OCI-LY7 (cell line): ENCODE results near the gene KRT76. TPM values are rescaled to one million over a fixed set of nuclear protein-coding genes. Genes with fewer than 3 reads are reported as not detected.

ENCODE experiments used
- BruUV-seq: library from RNA; stranded (reverse); fragments of 400-500 nt; replicated peaks from 2 replicates; lab custom pipeline; 2021; lab: Mats Ljungman, UMichigan
- CTCF ChIA-PET: fragments of 300-600 bp; sonication (Branson Sonifier 250); formaldehyde crosslinking; loops from one replicate; lab custom pipeline; 2022; ENCODE audit warnings: antibody characterized with exemption; ENCODE audit not compliant: unreplicated experiment; lab: Charles Lee
- POLR2A ChIA-PET: fragments of 300-600 bp; sonication (Branson Sonifier 250); formaldehyde crosslinking; loops from one replicate; lab custom pipeline; 2022; ENCODE audit warnings: antibody characterized with exemption; lab: Charles Lee
- DNase-seq: peaks from one replicate; pipeline ENCODE4 v3.0.0-alpha.2; 2015; ENCODE audit warnings: low spot score
- H2AFZ ChIP-seq: fragments of 200-600 bp; sonication (generic), shearing (Covaris generic); 2 replicates; pipeline ENCODE4 v1.6.1; 2014; ENCODE audit warnings: mild to moderate bottlenecking, antibody characterized with exemption, low read length, moderate library complexity
- H3K27ac ChIP-seq: fragments of 200-600 bp; sonication (generic); 2 replicates; pipeline ENCODE4 v1.5.1; 2014; ENCODE audit warnings: mixed run types, low read depth, mild to moderate bottlenecking, moderate library complexity, low read length, inconsistent platforms; ENCODE audit not compliant: poor library complexity, severe bottlenecking
- H3K36me3 ChIP-seq: fragments of 200-600 bp; sonication (generic); 2 replicates; pipeline ENCODE4 v1.6.1; 2014; ENCODE audit warnings: mild to moderate bottlenecking, antibody characterized with exemption, low read length, moderate library complexity, mixed read lengths; ENCODE audit not compliant: insufficient read depth
- H3K4me1 ChIP-seq: fragments of 200-600 bp; sonication (generic); 2 replicates; pipeline ENCODE4 v1.5.1; 2014; ENCODE audit warnings: mild to moderate bottlenecking, low read length; ENCODE audit not compliant: insufficient read depth, poor library complexity, severe bottlenecking
- H3K4me2 ChIP-seq: fragments of 200-600 bp; sonication (generic); 2 replicates; pipeline ENCODE4 v1.6.1; 2014; ENCODE audit warnings: mild to moderate bottlenecking, low read length
- H3K4me3 ChIP-seq: fragments of 200-600 bp; sonication (generic); 2 replicates; pipeline ENCODE4 v1.5.1; 2014; ENCODE audit warnings: mild to moderate bottlenecking, low read depth, low read length; ENCODE audit not compliant: poor library complexity, severe bottlenecking
- H3K79me2 ChIP-seq: fragments of 200-600 bp; sonication (generic); 2 replicates; pipeline ENCODE4 v1.6.1; 2016; ENCODE audit warnings: low read depth, mild to moderate bottlenecking, low read length, moderate library complexity, mixed read lengths; ENCODE audit not compliant: insufficient read depth
- H3K9me2 ChIP-seq: fragments of 200-600 bp; sonication (generic); 2 replicates; pipeline ENCODE4 v1.6.1; 2016; ENCODE audit warnings: mild to moderate bottlenecking, low read length, mixed read lengths; ENCODE audit not compliant: insufficient read depth
- H3K9me3 ChIP-seq: fragments of 200-600 bp; sonication (generic); 2 replicates; pipeline ENCODE4 v1.6.1; 2014; ENCODE audit warnings: mild to moderate bottlenecking, mixed run types, low read length, mixed read lengths
- H4K20me1 ChIP-seq: fragments of 200-600 bp; sonication (generic); 2 replicates; pipeline ENCODE4 v1.6.1; 2014; ENCODE audit warnings: mild to moderate bottlenecking, antibody characterized with exemption, low read length, moderate library complexity, mixed read lengths; ENCODE audit not compliant: insufficient read depth
- CTCF ChIP-seq: fragments of 200-600 bp; sonication (generic); conservative IDR thresholded peaks from 2 replicates; pipeline ENCODE4 v1.5.1; 2014; ENCODE audit warnings: mild to moderate bottlenecking, antibody characterized with exemption, low read length, moderate library complexity, mixed read lengths
- EZH2phosphoT487 ChIP-seq: fragments of 200-600 bp; sonication (generic); IDR thresholded peaks from 2 replicates; pipeline ENCODE4 v1.6.1; 2018; ENCODE audit warnings: low read depth, borderline replicate concordance, mild to moderate bottlenecking, mixed run types, antibody characterized with exemption, low read length, moderate library complexity, mixed read lengths
- intact Hi-C: fragments of 100-400 bp; cut with micrococcal nuclease; formaldehyde crosslinking; loops from one replicate; pipeline ENCODE4 v1.10.0; 2022; ENCODE audit not compliant: unreplicated experiment
- total RNA-seq, 2 experiments: library from RNA; depleted of rRNA in 1 of 2; stranded (reverse); fragments of >200 nt in 1 of 2; shearing (Covaris generic) in 1 of 2; gene quantifications; 2 replicates each; pipeline ENCODE4 v1.2.3, GENCODE V29; 2014 to 2022

Gene KRT76
- total RNA-seq, 2 experiments from 2014 or later = not detected

- POLR2A ChIA-PET = no interaction called here
- Histone ChIP-seq H3K9me2 (no peaks in the 10 kb centered on the region), H3K79me2 (no peaks in the 10 kb centered on the region), H2AFZ (no peak overlapping the region), H3K27ac (no peak overlapping the region), H3K36me3 (no peaks in the 10 kb centered on the region), H3K9me3 (no peaks in the 10 kb centered on the region), H3K4me3 (no peak overlapping the region), H3K4me1 (no peaks in the 10 kb centered on the region), H3K4me2 (no peak overlapping the region), H4K20me1 (no peaks in the 10 kb centered on the region)
- intact Hi-C loops = no loop called here
- BruUV-seq = no TSS peak
- no peak for DNase-seq
- TF ChIP-seq EZH2phosphoT487 (no peak), CTCF (no peak)
- CTCF ChIA-PET = no interaction called here
Observed at GRCh38 chr12:52805739-52806138, 28.6 kb upstream of the KRT76 start.

- H3K4me2 ChIP-seq = no peak overlapping the region
- H3K4me1 ChIP-seq = no peaks in the 10 kb centered on the region
- BruUV-seq = no TSS peak
- H3K4me3 ChIP-seq = no peak overlapping the region
- no peak for TF ChIP-seq CTCF
- no peak for TF ChIP-seq EZH2phosphoT487
- ChIA-PET POLR2A (no interaction called here), CTCF (no interaction called here)
- no peak overlapping the region for H2AFZ ChIP-seq
- H3K27ac ChIP-seq = no peak overlapping the region
- no peaks in the 10 kb centered on the region for H3K79me2 ChIP-seq
- no peak for DNase-seq
- H3K9me3 ChIP-seq = no peaks in the 10 kb centered on the region
- H3K9me2 ChIP-seq = no peaks in the 10 kb centered on the region
- no peaks in the 10 kb centered on the region for H3K36me3 ChIP-seq
- intact Hi-C loops = no loop called here
- no peaks in the 10 kb centered on the region for H4K20me1 ChIP-seq
Observed at GRCh38 chr12:52805000-52805399, 27.9 kb upstream of the KRT76 start.

- Histone ChIP-seq H3K4me3 (no peak overlapping the region), H3K9me2 (no peaks in the 10 kb centered on the region), H3K9me3 (no peaks in the 10 kb centered on the region), H3K36me3 (no peaks in the 10 kb centered on the region), H3K4me2 (no peak overlapping the region), H3K79me2 (no peaks in the 10 kb centered on the region), H4K20me1 (no peaks in the 10 kb centered on the region), H3K4me1 (no peaks in the 10 kb centered on the region), H3K27ac (no peak overlapping the region), H2AFZ (no peak overlapping the region)
- TF ChIP-seq EZH2phosphoT487 = no peak
- no peak for TF ChIP-seq CTCF
- no peak for DNase-seq
- ChIA-PET CTCF (no interaction called here), POLR2A (interaction anchor here (1.0 kb wide), 1 partner anchor 37 kb away, joined by 3 read pairs; no protein-coding TSS in a partner anchor)
- no TSS peak for BruUV-seq
- intact Hi-C loops = no loop called here
Observed at GRCh38 chr12:52802442-52802841, 25.3 kb upstream of the KRT76 start.
